Thyroid gland (tissue), 4 donors: ENCODE measurements around the gene PLEKHS1.

Experiments
- CTCF ChIP-seq, 6 experiments: fragments of 200-600 bp in 3 of 6; fragments of 450-650 bp in 3 of 6; sonication (generic) in 3 of 6; IDR thresholded peaks; one replicate each; pipeline ENCODE4 v1.5.1; 2016 to 2019; ENCODE audit warnings: antibody characterized with exemption in 6 of 6, mild to moderate bottlenecking in 2 of 6, inconsistent platforms in 1 of 6, moderate library complexity in 1 of 6
- POLR2A ChIP-seq, 2 donors: fragments of 450-650 bp; IDR thresholded peaks; one replicate each; pipeline ENCODE4 v1.6.1; 2017; ENCODE audit warnings: antibody characterized with exemption in 2 of 2, mild to moderate bottlenecking in 2 of 2, moderate library complexity in 1 of 2

DNA sequence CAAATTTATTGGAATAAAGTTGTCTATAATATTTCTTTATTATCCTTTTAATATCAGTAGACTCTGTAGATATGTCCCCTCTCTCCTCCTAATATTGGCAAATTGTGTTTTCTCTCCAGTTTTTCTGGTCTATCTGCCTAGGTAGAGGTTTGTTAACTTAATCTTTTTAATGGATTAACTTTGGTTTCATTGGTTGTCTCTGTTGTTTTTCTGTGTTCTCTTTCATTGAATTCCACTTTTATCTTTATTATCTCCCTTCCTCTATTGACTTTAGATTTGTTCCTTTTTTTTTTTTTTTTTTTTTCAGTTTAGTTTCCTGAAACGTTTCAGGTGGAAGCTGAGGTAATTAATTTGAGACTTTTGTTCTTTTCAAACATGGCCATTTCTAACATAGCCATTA lies 10.6 kb downstream of the PLEKHS1 start:
- TF ChIP-seq CTCF (IDR thresholded peaks at IDR 0.05): no peak
- TF ChIP-seq POLR2A (IDR thresholded peaks at IDR 0.05): no peak
